Endothelial cell of umbilical vein (primary cell): ENCODE results near the gene GLI1. TPM values are rescaled to one million over a fixed set of nuclear protein-coding genes. Genes with fewer than 3 reads are reported as not detected.

Experiments used
- BruUV-seq: library from RNA; stranded (reverse); fragments of 400-500 nt; replicated peaks from 2 replicates; lab custom pipeline; 2021; lab: Mats Ljungman, UMichigan
- CTCF ChIA-PET: fragments of 300-600, 350-600 bp; sonication (Branson Sonifier 250); formaldehyde crosslinking; loops from one replicate; lab custom pipeline; 2021; ENCODE audit warnings: antibody characterized with exemption, inconsistent platforms; lab: Charles Lee
- POLR2A ChIA-PET: fragments of 300-600, 350-600 bp; sonication (Branson Sonifier 250); formaldehyde crosslinking; loops from one replicate; lab custom pipeline; 2021; ENCODE audit warnings: antibody characterized with exemption, inconsistent platforms; lab: Charles Lee
- DNase-seq: peaks from one replicate; pipeline ENCODE4 v3.0.0-alpha.2; 2011; ENCODE audit warnings: low read depth, low spot score
- FAIRE-seq: peaks from 2 replicates; lab custom pipeline; 2011; peaks lifted over from hg19 to GRCh38; lab: Jason Lieb, UNC
- H2AFZ ChIP-seq: 2 replicates; pipeline ENCODE4 v1.6.0; 2012; ENCODE audit warnings: low read depth, low read length, control low read depth, inconsistent platforms
- H3K27ac ChIP-seq: 2 replicates; pipeline ENCODE4 v1.5.1; 2011; ENCODE audit warnings: low read depth, mild to moderate bottlenecking, control low read depth, low read length, moderate library complexity; ENCODE audit not compliant: insufficient read depth
- H3K27me3 ChIP-seq, 2 experiments: 2 replicates each; pipeline versions ENCODE4 v1.6.0 to v1.6.1; 2011; ENCODE audit warnings: low read length in 2 of 2, mixed read lengths in 1 of 2; ENCODE audit not compliant: control insufficient read depth in 2 of 2, insufficient read depth in 2 of 2
- H3K36me3 ChIP-seq, 2 experiments: 2 replicates in 1 of 2; 3 replicates in 1 of 2; pipeline ENCODE4 v1.5.1; 2011; ENCODE audit warnings: low read length in 2 of 2, mild to moderate bottlenecking in 1 of 2, moderate library complexity in 1 of 2; ENCODE audit not compliant: control insufficient read depth in 2 of 2, insufficient read depth in 2 of 2; ENCODE audit errors: extremely low read depth in 1 of 2
- H3K4me1 ChIP-seq: 3 replicates; pipeline ENCODE4 v1.5.1; 2011; ENCODE audit warnings: mild to moderate bottlenecking, low read length; ENCODE audit not compliant: control insufficient read depth, insufficient read depth; ENCODE audit errors: extremely low read depth
- H3K4me2 ChIP-seq: 2 replicates; pipeline ENCODE4 v1.6.1; 2011; ENCODE audit warnings: low read length, control low read depth, mixed read lengths; ENCODE audit not compliant: insufficient read depth
- H3K4me3 ChIP-seq, 3 experiments: fragments of 200-600 bp in 1 of 3; sonication (generic), shearing (Covaris generic) in 1 of 3; replicated peaks in 1 of 3; 2 replicates each; pipeline ENCODE4 v1.5.1; 2011 to 2016; ENCODE audit warnings: control low read depth in 3 of 3, low read length in 3 of 3, mild to moderate bottlenecking in 2 of 3, inconsistent platforms in 1 of 3, low read depth in 1 of 3, moderate library complexity in 1 of 3; ENCODE audit not compliant: insufficient read depth in 1 of 3
- H3K79me2 ChIP-seq: 2 replicates; pipeline ENCODE4 v1.6.0; 2012; ENCODE audit warnings: low read length, inconsistent platforms; ENCODE audit not compliant: control insufficient read depth, insufficient read depth
- H3K9ac ChIP-seq: replicated peaks from 2 replicates; pipeline ENCODE3; 2011; ENCODE audit warnings: low read length, control low read depth; ENCODE audit not compliant: insufficient read depth; ENCODE audit errors: extremely low read depth
- H3K9me1 ChIP-seq: replicated peaks from 3 replicates; pipeline ENCODE4 v1.6.0; 2011; ENCODE audit warnings: mild to moderate bottlenecking, low read length; ENCODE audit not compliant: control insufficient read depth, insufficient read depth; ENCODE audit errors: extremely low read depth
- H3K9me3 ChIP-seq: replicated peaks from 2 replicates; pipeline ENCODE4 v1.5.1; 2012; ENCODE audit warnings: low read length, inconsistent platforms; ENCODE audit not compliant: control insufficient read depth, insufficient read depth
- H4K20me1 ChIP-seq: replicated peaks from 2 replicates; pipeline ENCODE3; 2011; ENCODE audit warnings: mild to moderate bottlenecking, low read length; ENCODE audit not compliant: control insufficient read depth, insufficient read depth; ENCODE audit errors: extremely low read depth
- CTCF ChIP-seq, 2 donors: IDR thresholded peaks; 1 replicate in 1 of 2; 2 replicates in 1 of 2; pipeline ENCODE4 v1.5.1; 2011; ENCODE audit warnings: low read length in 2 of 2, mild to moderate bottlenecking in 2 of 2, moderate library complexity in 2 of 2, control low read depth in 1 of 2, inconsistent platforms in 1 of 2, low read depth in 1 of 2; ENCODE audit not compliant: insufficient read depth in 1 of 2; ENCODE audit errors: extremely low read depth in 1 of 2
- EZH2 ChIP-seq: IDR thresholded peaks from 2 replicates; pipeline ENCODE4 v1.6.1; 2012; ENCODE audit warnings: borderline replicate concordance, low read depth, mild to moderate bottlenecking, moderate library complexity, low read length, inconsistent platforms; ENCODE audit not compliant: severe bottlenecking
- FOS ChIP-seq: IDR thresholded peaks from 2 replicates; pipeline ENCODE4 v1.6.1; 2011; ENCODE audit warnings: mild to moderate bottlenecking, low read length, moderate library complexity, borderline replicate concordance; ENCODE audit not compliant: insufficient read depth
- GATA2 ChIP-seq: IDR thresholded peaks from 2 replicates; pipeline ENCODE4 v1.7.0; 2011; ENCODE audit warnings: low read depth, mild to moderate bottlenecking, moderate library complexity, mixed read lengths, low read length; ENCODE audit not compliant: insufficient read length, insufficient read depth
- JUN ChIP-seq: IDR thresholded peaks from 2 replicates; pipeline ENCODE4 v1.6.1; 2011; ENCODE audit warnings: borderline replicate concordance, low read depth; ENCODE audit not compliant: insufficient read length, insufficient read depth
- MAX ChIP-seq: IDR thresholded peaks from 2 replicates; pipeline ENCODE4 v1.6.1; 2011; ENCODE audit not compliant: insufficient read depth, insufficient read length
- MYC ChIP-seq: IDR thresholded peaks from one replicate; pipeline ENCODE4 v1.6.1; 2011; ENCODE audit warnings: mild to moderate bottlenecking, low read depth, low read length
- POLR2A ChIP-seq: IDR thresholded peaks from 2 replicates; pipeline ENCODE4 v1.6.1; 2012; ENCODE audit warnings: low read depth, mild to moderate bottlenecking, control low read depth, low read length
- POLR2AphosphoS5 ChIP-seq: IDR thresholded peaks from 2 replicates; pipeline ENCODE4 v1.6.1; 2012; ENCODE audit warnings: low read depth, mild to moderate bottlenecking, control low read depth, low read length, moderate library complexity; ENCODE audit not compliant: insufficient read depth
- dilution Hi-C: fragments of 300-500 bp; cut with MboI; formaldehyde crosslinking; loops from one replicate; pipeline ENCODE4 v1.15.0; 2019; ENCODE audit warnings: low sequenced_read_pairs; ENCODE audit not compliant: extremely low pct_ligation_motif_present
- intact Hi-C: fragments of 100-400 bp; cut with micrococcal nuclease; formaldehyde crosslinking; loops from one replicate; pipeline ENCODE4 v1.10.0; 2022
- polyA plus RNA-seq, 4 experiments: library from polyadenylated mRNA; depleted of rRNA in 3 of 4; stranded (reverse) in 3 of 4; unstranded in 1 of 4; fragments of >200 nt; gene quantifications; 2 replicates each; pipeline versions ENCODE4 v1.2.1 to v1.2.3, GENCODE V29; 2011 to 2012; ENCODE audit warnings: missing spikeins in 1 of 4
- total RNA-seq: library from RNA; stranded (reverse); gene quantifications from 2 replicates; pipeline ENCODE4 v1.2.3, GENCODE V29; 2021

The GLI1 gene
- total and polyA plus RNA-seq, 2 donors (not counting 3 experiments of a cell fraction or from before 2014, with no cell fraction given): 0.10 to 0.29 TPM

GRCh38 chr12:57450057-57450456, 9.5 kb upstream of the GLI1 start:
- dilution Hi-C loops (no loop called here), intact Hi-C loops (no loop called here)
- Histone ChIP-seq H3K27ac (no peak overlapping the region), H3K9me3 (no peaks in the 10 kb centered on the region), H3K4me2 (no peak overlapping the region), H3K27me3 (no peaks in the 10 kb centered on the region), H4K20me1 (no peaks in the 10 kb centered on the region), H3K4me3 (no peak overlapping the region), H3K79me2 (no peaks in the 10 kb centered on the region), H3K4me1 (peaks cover 3% of the 10 kb centered on the region), H2AFZ (no peak overlapping the region), H3K9me1 (no peaks in the 10 kb centered on the region), H3K9ac (no peak overlapping the region), H3K36me3 (no peaks in the 10 kb centered on the region)
- DNase-seq (no peak), FAIRE-seq (no peak)
- TF ChIP-seq FOS: no peak
- TF ChIP-seq JUN: no peak
- TF ChIP-seq POLR2A: no peak
- TF ChIP-seq POLR2AphosphoS5: no peak
- no peak for TF ChIP-seq MYC
- TF ChIP-seq EZH2: no peak
- no peak for TF ChIP-seq MAX
- no peak for TF ChIP-seq CTCF (IDR thresholded peaks at IDR 0.05; ENCODE audit: extremely low read depth in 1 of 2, insufficient read depth in 1 of 2, low read depth in 1 of 2, low read length in 2 of 2)
- no peak for TF ChIP-seq GATA2
- ChIA-PET POLR2A (interaction anchor here (0.5 kb wide), 1 partner anchor 1549 kb away, joined by 3 read pairs; no protein-coding TSS in a partner anchor), CTCF (interaction anchor here (1.0 to 7.9 kb wide), 4 partner anchors 9 to 185 kb away, joined by 3 to 394 read pairs (median 43); partner anchors contain the start of gene GLI1)
- no TSS peak for BruUV-seq
